GM21390 (cell line): Measurements from ENCODE around the gene KCNJ10.

ENCODE experiments used
- ATAC-seq: cut with Tn5 transposase; IDR thresholded peaks from one replicate; pipeline ENCODE4 v1.9.1; 2021; ENCODE audit not compliant: unreplicated experiment

Gene KCNJ10

GRCh38 chr1:159968901-159969300 lies 101.1 kb downstream of the KCNJ10 start:
- ATAC-seq: no peak

- no peak for ATAC-seq
Measured at GRCh38 chr1:159965263-159965662, 104.7 kb downstream of the KCNJ10 start.

GRCh38 chr1:159964144-159964543 lies 105.8 kb downstream of the KCNJ10 start:
- no peak for ATAC-seq

- no peak for ATAC-seq
Measured at GRCh38 chr1:159962176-159962575, 107.8 kb downstream of the KCNJ10 start.

- no peak for ATAC-seq
Measured at GRCh38 chr1:159961636-159962035, 108.3 kb downstream of the KCNJ10 start.

GRCh38 chr1:159960721-159961381 lies 109.1 kb downstream of the KCNJ10 start:
- no peak for ATAC-seq

GRCh38 chr1:159959451-159959850 lies 110.5 kb downstream of the KCNJ10 start:
- no peak for ATAC-seq

GRCh38 chr1:159958719-159959380 lies 111.1 kb downstream of the KCNJ10 start:
- peak; percentile 61 for ATAC-seq

- no peak for ATAC-seq
Measured at GRCh38 chr1:159957824-159958268, 112.1 kb downstream of the KCNJ10 start.

- ATAC-seq: no peak
Measured at GRCh38 chr1:159955456-159955855, 114.5 kb downstream of the KCNJ10 start.

- no peak for ATAC-seq
Measured at GRCh38 chr1:159953536-159954515, 116.1 kb downstream of the KCNJ10 start, which contains the start of gene SLAMF9. SLAMF9 (minus strand) TSS chr1:159954237; CDS start chr1:159954137, 100 bp downstream.

GRCh38 chr1:159952932-159953331 lies 117.0 kb downstream of the KCNJ10 start:
- ATAC-seq: no peak

GRCh38 chr1:159951551-159951950 lies 118.4 kb downstream of the KCNJ10 start:
- ATAC-seq: no peak

GRCh38 chr1:159951016-159951415 lies 118.9 kb downstream of the KCNJ10 start:
- ATAC-seq: no peak

- no peak for ATAC-seq
Measured at GRCh38 chr1:159949981-159950381, 120.0 kb downstream of the KCNJ10 start.

GRCh38 chr1:159949123-159949522 lies 120.8 kb downstream of the KCNJ10 start:
- ATAC-seq: no peak
